ENCODE results near the gene CADM1.

Gene CADM1

DNA sequence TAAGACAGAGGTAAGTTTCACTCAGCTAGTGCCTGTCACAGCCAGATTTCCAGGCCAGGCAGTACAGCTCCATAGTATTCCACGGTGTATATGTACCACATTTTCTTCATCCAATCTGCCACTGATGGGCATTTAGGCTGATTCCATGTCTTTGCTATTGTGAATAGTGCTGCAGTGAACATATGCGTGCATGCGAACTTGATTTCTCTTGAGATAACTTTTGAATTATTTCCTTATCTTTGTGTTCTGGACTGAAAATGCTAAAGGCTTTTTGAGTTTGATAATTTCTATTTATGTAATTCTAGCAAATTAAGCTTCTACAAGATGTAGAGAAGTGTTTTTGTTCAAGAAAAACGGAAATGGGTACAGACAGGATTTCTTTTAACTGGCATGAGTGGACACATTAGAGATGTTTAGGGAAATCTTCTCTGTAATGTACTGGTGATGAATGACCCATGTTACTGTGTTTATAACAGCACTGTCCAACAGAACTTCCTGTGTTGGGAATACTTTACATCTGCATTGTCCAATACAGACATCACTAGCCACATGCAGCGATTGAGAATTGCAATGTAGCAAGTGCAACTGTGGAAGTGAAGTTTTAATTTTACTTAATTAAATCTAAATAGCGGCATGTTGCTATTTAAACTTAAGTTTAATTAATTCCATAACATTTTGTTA, 151.3 kb downstream of the CADM1 start:
- DNase-seq (ENCODE audit: low read depth) = no peak

DNA sequence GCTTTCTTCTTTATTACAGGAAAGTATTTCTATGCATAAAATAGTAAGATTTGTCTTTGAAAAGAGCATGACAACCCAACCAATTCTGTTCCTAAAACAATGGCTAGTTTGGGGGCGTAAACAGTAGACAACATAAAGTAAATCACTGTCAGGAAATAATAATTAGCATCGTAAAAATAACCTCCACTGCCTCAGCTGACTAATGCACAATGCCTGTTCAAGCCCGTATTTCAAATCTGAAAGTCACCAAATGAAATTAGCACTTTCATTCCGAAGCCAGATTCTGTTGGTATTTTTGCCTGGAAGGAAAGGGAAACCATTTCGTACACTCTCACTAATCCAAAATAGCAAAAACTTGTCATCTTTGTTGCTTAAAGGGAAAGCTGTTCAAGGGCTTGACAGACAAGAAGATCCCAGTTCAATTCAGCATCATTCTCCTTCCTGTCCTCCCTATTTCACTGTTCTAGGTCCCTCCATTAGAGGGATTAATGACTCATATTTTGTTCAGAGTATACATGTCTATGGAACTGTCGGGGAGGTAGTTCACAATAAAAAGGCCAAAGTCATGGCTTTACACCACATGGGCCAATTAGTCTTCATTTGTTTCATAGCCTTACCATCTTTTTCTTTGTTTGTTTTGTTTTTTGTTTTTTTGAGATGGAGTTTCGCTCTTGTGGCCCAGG, 154.7 kb downstream of the CADM1 start:
- DNase-seq (ENCODE audit: low read depth) = no peak

DNA sequence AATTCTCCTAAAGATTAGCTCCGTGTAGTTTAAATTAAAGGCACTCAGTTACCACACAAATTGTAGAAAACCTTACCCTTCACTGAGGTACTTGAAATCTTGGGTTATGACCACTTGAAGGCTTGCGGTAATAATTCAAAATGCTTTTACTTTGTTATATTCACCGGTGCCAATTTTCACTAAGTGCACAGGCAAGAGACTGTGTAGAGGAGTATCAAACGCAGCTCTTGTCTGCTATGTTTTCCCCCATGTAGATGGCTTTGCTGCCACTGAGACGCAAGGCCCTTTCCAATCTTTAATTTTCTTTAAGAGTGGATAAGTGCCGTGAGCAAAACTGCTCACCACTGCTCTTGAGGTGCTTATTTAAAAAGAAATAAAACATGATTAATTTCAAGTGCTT, 155.8 kb downstream of the CADM1 start:
- DNase-seq (ENCODE audit: low read depth) = no peak

DNA sequence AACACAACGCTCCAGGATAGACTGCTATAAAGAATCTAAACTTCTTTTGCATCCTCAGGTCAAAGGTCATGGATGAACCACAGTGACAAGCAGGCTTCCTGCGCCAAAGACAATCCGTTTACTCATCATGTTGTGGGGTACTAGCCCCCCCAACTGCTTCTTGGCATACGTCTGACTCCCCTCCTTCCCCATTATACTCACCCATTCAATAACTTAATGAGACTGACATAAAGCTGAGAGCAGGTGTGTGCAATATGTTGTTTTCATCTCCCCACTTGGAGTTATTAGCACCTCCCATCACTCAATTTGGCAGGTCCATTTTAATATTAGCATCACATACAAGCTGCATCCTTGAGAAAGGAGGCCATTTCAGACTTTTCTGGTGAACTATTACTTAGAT, 157.1 kb downstream of the CADM1 start:
- DNase-seq (ENCODE audit: low read depth) = no peak

DNA sequence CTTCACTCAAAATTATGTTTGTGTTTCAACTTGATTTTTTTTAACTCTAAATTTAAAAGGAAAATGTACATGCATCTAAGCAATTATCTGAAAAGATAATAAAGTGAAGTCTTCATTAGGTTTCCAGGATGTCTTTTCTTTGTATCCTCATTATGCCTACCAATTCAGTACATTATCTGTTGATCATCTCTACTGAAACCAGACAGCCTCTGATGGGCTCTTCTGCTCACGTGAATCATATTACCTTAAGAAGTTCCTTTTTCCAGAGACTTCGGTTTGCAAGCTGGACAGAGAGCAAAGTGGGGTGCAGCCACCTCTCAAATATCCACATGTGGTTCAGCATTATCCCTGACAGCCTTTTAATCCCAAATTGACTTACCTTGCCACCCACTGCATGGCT, 158.4 kb downstream of the CADM1 start:
- DNase-seq (ENCODE audit: low read depth) = no peak

DNA sequence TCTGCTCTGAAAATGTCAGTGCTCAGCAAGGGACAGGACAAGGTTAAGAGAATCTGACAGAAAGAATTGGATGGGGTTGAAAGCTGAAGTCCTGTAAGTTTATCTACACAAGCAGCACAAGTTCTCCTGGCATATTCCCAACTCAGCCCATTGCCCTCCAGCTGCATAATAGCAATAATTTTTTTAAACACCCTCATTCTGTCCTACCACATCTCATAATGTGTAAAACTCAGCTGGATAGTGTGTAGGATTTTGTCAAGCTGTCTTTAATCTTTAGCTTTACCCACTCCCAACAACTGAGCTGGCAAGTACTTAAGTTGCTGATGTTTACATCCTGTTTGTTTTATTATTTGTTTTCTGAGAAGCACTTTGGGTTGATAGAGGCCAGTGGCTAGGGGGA, 158.9 kb downstream of the CADM1 start:
- no peak for DNase-seq (ENCODE audit: low read depth)

DNA sequence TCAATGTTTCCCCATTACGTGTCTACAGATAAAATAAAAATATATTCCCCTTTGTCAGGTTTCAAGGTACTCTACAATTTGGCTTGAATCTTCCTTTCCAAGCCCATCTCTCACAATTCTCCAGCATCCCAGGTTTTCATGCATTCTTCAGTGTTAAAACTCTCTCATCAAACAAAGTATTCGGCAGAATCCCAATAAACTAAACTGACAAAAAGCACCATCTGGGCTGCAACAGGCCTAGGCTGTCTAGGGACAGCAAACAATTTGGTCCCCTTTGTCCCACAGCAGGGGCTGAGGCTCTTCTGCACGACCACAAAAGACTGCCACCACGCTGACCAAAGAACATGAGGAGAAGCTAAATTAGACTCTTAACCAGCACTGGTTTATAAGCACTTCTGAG, 159.4 kb downstream of the CADM1 start:
- DNase-seq (ENCODE audit: low read depth) = no peak

GRCh38 chr11:115342142-115342541, 162.1 kb downstream of the CADM1 start:
- no peak for DNase-seq (ENCODE audit: low read depth)

DNA sequence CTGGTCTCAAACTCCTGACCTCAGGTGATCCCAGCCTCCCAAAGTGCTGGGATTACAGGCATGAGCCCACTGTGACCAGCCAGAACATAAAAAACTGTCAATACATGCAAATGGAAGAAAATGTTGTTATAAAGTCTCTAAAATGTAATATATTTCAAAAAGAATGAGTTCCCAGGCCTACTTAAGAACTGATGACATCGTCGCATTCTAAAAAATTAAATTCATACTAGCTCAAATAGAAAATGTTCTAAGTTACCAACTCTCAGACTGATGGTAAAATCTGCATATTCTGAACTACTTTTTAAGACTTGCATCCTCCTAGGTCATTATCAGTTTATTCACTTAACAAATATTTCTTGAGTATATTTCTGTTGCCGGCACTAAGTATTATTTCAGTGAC, 163.3 kb downstream of the CADM1 start:
- DNase-seq (ENCODE audit: low read depth) = no peak

DNA sequence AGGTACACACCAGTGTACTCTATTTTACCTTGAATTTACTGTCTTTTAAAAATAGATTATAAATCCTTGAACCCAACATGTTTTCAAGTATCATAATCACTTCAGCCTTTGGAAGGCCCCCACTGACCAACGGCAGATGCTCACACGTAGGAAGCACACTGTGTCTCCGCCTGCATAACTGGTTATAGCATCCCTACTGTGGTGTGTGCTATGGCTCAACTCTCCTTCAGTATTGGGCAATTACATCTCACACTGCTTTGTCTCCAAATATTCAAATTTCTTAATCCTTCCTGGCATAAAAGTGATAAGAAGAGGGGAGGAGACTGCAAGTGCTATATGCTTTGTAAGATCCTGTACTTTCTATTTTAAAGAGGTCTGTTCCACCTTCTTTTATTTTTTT, 165.7 kb downstream of the CADM1 start:
- DNase-seq (ENCODE audit: low read depth) = no peak

DNA sequence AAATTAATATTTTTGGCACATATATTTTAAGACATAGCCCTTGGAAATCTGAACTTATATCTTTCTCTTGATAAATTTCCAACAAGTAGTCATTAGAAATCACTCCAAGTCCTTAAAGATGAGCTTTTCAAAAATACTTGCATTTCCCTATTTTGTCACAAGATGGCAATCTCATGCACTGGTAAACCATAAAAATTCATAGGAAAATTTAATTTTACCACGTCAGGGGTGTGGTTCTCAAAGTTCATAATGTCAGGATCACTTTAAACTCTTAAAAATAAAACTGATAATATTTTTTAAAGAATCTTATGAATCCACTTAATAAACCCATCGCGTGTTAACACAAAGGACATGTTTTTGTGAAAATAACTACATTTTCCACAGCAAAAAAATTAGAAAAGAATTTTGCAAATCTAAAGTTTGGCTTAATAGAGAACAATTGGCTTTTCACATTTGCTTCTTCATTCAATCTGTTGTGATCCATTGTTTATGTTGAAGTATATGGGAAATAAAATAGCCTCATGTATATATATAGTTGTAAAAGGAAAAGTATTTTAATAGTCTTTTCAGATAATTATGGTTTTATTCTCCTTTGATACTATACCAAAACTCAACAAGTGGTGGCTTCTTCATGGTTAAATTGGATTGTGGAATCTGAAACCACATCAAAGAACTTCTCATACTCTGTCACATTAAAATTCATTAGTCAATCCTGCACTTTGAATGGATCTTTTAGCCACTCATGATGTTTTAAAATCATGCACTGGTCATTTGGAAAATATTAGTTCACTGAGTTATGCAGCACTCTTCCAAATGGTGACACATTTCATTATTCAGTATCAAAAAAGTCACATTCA, 169.1 kb downstream of the CADM1 start:
- DNase-seq (ENCODE audit: low read depth) = no peak

- DNase-seq (ENCODE audit: low read depth) = no peak
Observed at GRCh38 chr11:115333949-115334348, 170.3 kb downstream of the CADM1 start.

DNA sequence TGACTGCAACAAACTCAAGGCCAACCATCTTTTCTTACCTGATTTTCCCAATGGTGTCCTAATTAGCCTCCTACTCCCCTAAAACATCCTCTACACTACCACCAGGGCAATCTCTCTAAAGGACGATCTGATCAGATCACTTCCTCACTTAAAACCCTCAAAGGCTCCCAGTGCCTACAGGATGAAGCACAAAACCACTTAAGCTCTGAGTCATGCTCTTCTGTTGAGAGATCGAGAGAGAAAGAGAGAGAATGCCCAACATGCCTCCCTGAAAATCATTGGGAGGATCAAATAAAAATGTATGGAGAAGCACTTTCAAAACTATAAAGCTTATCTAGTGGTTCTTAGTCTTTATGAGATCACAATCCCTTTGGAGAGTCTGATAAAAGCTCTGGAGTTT, 171.1 kb downstream of the CADM1 start:
- no peak for DNase-seq (ENCODE audit: low read depth)

- DNase-seq (ENCODE audit: low read depth) = no peak
Observed at GRCh38 chr11:115330684-115331482, 173.3 kb downstream of the CADM1 start.

DNA sequence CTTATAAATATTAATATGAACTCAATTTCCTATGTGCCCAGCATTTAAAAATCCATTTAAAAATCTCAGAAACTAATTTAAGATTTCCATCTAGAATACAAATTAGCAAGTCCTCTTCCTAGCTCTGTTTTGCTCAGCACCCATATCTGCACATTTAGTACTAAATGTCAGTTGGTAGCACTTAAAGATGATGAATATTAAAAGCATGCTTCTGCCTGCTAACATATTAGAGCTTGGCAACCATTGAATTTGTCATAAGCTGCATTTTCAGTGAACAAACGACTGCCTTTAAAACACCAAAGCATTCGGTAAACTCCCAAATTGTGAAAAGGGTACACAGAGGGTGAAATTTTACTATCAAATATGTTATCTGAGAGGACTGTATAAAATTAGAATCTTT, 177.7 kb downstream of the CADM1 start:
- no peak for DNase-seq (ENCODE audit: low read depth)

- no peak for DNase-seq (ENCODE audit: low read depth)
Observed at GRCh38 chr11:115325523-115325922, 178.7 kb downstream of the CADM1 start.

DNA sequence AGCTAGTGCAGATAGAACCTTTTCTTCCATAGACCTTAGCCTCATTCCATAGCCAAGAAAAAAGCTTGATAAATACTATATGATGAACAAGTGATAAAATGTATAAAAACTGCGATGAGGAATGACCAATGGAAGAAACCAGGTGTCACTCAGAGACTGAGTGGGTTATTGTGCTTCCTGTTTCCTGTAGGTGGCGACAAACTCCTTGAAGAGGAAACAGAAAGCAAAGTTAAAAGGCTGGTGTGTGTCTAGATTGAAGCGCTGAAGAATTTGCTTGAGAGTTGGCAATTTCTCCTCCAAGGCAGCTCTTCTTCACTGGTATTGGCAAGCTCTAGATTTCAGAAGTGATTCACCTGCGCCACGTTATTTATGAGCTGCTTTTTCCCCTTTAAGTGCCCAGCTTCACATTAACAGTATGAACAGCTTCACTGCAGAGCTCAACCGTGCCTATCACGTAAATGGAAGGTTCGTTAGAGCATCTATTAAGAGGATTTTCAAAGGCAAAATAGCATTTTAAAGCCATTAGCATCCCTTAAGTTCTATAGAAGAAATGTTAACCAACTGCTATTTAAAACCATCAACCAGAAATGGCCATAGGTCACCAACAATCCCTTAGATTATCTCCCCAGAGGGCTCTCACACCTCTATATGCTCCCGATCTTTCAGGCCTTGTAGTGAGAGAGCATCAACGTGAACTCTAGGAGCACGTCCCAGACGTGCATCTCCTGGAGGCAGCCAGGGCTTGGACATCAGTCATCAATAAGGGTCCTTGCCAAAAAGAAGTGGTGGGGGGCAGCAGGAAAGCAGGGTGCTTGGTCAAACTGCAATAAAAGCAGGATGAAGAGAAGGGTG, 179.4 kb downstream of the CADM1 start:
- no peak for DNase-seq (ENCODE audit: low read depth)

DNA sequence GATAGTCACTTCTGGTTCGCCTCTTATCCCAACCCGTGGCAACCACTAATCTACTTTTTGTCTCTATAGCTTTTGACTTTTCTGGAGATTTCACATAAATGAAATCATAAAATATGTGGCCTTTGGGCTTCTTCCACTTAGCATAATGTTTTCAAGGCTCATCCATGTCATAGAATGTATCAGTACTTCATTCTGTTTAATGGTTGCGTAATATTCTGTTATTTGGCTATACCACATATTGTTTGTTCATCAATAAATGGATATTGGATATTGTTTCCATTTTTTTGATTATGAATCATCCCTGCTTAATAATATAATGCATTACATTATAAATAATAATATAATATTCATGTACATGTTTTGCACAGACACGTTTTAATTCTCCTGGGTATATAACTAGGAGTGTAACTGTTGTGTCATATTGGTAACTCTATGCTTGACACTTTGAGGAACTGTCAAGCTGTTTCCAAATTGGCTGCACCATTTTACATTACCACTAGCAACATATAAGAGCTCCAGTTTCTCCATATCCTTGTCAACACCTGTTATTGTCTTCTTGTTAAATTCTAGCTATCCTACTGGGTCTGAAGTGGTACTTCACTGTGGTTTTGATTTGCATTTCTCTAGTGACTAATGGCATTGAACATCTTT, 181.5 kb downstream of the CADM1 start:
- DNase-seq (ENCODE audit: low read depth) = no peak

- DNase-seq (ENCODE audit: low read depth) = no peak
Observed at GRCh38 chr11:115321605-115322289, 182.5 kb downstream of the CADM1 start.

All from stimulated activated CD8-positive, alpha-beta memory T cell treated with anti-CD3 and anti-CD28 coated beads, Interleukin-15, amount 100 ng/mL, for 24 hours (primary cell).